ENCODE measurements around the gene NPHS1.
A peak's percentile ranks its signal among the peaks of the same experiment; 100 is the strongest.
"Not testable (repeated sequence)": the region's sequence is repeated elsewhere in the genome, so short reads cannot be mapped to it uniquely, and the experiment has no call there.

The NPHS1 gene

DNA sequence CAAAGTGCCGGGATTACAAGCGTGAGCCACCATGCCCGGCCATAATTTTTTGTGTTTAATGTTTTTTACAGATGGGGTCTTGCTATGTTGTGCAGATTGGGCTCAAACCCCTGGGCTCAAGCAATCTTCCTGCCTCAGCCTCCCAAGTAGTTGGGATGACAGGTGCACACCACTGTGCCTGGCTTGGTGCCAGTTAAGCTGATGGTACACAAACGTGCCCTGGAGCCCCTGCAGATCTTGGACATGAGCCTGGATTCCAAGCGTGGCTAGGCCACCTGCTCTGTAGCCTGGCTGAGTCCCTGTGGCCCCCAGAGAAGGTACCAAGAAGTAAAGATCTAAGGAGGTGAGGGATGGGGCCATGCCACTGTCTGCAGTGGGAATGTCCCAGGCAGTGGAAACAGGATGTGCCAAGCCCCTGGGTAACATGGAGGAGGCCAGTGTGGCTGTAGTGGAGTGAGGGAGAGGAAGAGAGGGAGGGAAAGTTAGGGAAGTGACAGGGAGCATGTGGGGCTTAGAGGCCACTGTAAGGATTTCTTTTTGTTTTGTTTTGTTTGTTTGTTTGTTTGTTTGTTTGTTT lies 46.7 kb downstream of the NPHS1 start:
- no peak overlapping the region for H3K4me3 Mint-ChIP-seq
- no peak for ATAC-seq (replicated peaks)
- peaks cover 0 to 2% of the 10 kb centered on the region in 2 donors for H3K9me3 Mint-ChIP-seq
- peak overlapping the region; percentile 59 for H3K27ac Mint-ChIP-seq
- no peak for DNase-seq
- H3K4me1 Mint-ChIP-seq = peaks cover 14 to 17% of the 10 kb centered on the region in 2 donors
- no peaks in the 10 kb centered on the region for H3K36me3 Mint-ChIP-seq
- H3K27me3 Mint-ChIP-seq = peaks cover 2 to 5% of the 10 kb centered on the region in 2 donors

DNA sequence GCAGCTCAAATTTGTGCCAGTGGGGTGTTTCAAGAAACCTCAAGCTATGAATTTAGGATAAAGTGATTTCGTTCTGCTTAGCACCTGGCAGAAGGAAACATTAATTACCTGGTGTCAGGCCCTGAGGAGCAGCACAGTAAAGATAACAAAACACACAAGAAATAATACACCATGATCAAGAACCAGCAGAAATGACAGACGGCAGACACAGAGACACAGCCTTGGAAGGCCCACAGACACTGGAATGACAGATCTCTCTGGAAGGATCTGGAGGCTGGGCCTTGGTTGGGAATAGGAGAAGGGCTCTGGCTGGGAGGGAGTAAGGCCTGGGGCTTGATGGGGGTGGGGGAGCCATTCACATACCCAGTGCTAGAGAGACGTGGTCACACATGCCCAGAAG lies 50.5 kb downstream of the NPHS1 start:
- no peak for DNase-seq
- no peak for ATAC-seq (replicated peaks)
- Mint-ChIP-seq H3K27ac (peak overlapping the region; percentile 4), H3K4me3 (no peak overlapping the region), H3K27me3 (peaks cover 15 to 21% of the 10 kb centered on the region in 2 donors), H3K4me1 (peaks cover 17 to 24% of the 10 kb centered on the region in 2 donors), H3K9me3 (peaks cover 0 to 2% of the 10 kb centered on the region in 2 donors), H3K36me3 (no peaks in the 10 kb centered on the region)

DNA sequence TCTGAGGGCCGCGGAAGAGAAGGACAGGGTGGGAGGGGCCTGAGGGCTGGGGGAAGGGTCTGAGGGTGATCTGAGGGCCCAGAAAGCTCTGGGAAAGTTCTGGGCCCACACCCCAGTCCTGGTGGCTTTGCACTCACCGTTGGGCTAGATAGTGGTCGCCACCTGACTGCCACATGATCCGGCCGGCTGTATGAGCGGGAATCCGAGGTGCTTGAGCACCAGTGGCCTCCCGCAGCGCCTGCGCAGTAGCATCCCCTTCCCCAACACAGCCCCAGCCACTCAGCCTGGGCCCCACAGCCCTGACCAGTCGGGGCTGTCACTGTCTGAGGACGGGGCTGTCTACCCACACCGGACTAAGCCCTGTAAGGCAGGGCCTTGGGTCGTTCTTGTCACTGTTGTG lies 54.6 kb downstream of the NPHS1 start:
- Mint-ChIP-seq H3K36me3 (no peaks in the 10 kb centered on the region), H3K9me3 (peaks cover 0 to 2% of the 10 kb centered on the region in 2 donors), H3K27me3 (peaks cover 32 to 43% of the 10 kb centered on the region in 2 donors), H3K4me3 (no peak overlapping the region), H3K4me1 (peaks cover 6 to 11% of the 10 kb centered on the region in 2 donors), H3K27ac (no peak overlapping the region)
- DNase-seq (no peak), ATAC-seq (replicated peaks) (peak; percentile 25 to 39)

DNA sequence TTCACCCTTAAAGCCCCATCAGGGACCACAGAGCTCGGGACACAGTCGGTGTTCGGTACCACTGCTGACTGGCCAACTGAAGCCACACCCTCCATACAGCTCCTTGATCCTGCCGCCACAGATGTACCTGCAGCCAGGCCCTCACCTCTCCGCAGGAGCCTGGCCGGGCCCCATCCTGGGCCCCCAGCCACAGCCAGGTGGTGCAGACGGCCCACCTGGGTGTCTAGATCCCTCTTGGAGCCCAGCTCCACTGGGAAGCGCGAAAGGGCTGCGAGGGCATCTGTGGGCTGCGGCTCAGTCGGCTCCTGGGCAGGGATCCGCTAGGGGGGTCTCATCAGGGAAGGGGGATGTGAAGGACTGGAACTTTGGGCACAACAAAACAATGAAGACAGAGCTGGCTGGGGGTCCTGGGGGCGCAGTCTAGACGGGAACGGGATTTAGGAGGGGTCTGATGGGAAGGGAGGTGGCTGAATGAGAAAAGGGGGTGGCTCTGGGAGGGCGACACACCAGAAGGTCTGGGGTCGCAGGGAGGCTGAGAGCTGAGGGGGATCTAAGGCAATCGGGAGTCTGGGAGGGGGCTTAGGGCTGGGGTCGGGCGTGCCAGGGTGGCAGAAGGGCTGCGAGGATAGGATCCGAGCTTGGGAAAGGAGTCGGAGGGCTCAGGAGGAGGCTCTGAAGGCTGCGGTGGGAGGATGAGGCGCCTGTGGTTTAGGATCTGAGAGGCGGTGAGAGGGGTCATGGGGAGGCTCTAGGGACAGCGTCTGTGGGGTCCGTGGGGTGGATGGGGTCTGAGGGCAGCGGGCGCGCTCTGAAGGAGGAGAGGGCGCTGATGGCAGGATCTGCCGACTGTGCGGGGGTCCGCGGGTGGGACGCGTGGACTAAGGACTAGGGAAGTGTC lies 55.4 kb downstream of the NPHS1 start:
- ATAC-seq (replicated peaks) (no peak), DNase-seq (no peak)
- peak overlapping the region in 1 of 2 donors; percentile 52 for H3K4me3 Mint-ChIP-seq
- H3K27ac Mint-ChIP-seq = no peak overlapping the region
- H3K36me3 Mint-ChIP-seq = no peaks in the 10 kb centered on the region
- H3K9me3 Mint-ChIP-seq = peaks cover 0 to 2% of the 10 kb centered on the region in 2 donors
- peaks cover 36 to 50% of the 10 kb centered on the region in 2 donors for H3K27me3 Mint-ChIP-seq
- peaks cover 6 to 11% of the 10 kb centered on the region in 2 donors for H3K4me1 Mint-ChIP-seq

DNA sequence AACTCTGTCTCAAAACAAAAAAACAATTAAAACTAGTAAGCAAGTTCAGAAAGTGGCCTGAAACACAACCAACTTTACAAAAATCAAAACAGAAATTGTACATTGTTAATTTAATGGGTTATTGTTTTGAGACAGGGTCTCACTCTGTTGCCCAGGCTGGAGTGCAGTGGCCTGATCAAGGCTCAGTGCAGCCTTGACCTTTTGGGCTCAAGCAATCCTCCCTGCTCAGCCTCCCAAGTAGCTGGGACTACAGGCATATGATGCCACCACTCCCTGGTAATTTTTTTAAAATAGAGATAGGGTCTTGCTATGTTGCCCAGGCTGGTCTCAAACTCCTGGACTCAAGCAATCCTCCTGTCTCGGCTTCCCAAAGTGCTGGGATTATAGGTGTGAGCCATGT lies 56.7 kb downstream of the NPHS1 start:
- peaks cover 36 to 55% of the 10 kb centered on the region in 2 donors for H3K27me3 Mint-ChIP-seq
- DNase-seq; H3K27ac Mint-ChIP-seq; ATAC-seq (replicated peaks); H3K4me3 Mint-ChIP-seq; H3K36me3 Mint-ChIP-seq; H3K9me3 Mint-ChIP-seq: not testable (repeated sequence)
- H3K4me1 Mint-ChIP-seq = peaks cover 6 to 11% of the 10 kb centered on the region in 2 donors

DNA sequence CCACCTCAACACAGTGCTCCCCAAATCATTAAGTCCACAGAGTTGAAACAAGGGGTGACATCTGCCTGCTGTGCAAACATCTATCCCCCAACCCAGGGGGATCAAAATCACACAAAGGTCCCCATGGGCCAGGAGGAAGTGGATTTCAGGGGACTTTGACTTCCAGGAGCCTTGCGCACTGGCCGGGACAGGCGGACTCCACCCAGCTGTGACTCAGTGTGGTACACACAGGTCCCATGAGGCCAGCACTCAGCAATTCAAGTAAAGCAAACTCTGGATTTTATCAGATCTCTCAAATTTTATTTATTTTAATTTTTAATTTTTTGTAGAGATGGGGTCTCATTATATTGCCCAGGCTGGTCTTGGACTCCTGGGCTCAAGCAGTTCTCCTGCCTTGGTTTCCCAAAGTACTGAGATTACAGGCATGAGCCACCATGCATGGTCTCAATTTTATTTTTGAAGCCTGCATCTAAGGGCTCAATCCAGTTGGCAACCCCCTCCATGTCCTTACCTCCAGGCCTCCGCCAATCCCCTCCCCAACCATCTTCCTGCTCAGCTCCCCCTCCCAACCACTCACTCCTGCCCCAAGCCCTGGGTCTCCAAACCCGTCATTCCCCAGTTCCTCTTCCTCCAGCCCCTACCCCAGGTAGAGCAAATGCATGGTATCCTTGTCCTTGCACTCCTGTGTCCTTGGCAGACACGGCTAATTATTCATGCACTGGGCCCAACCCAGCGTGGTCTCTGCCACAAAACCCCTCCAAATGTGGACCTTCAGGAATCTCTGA lies 58.7 kb downstream of the NPHS1 start:
- H3K27ac Mint-ChIP-seq = peak overlapping the region; percentile 52
- ATAC-seq (replicated peaks) (peak in 1 of 2 donors; percentile 46), DNase-seq (no peak)
- peaks cover 32 to 50% of the 10 kb centered on the region in 2 donors for H3K27me3 Mint-ChIP-seq
- no peaks in the 10 kb centered on the region for H3K36me3 Mint-ChIP-seq
- peaks cover 7 to 11% of the 10 kb centered on the region in 2 donors for H3K4me1 Mint-ChIP-seq
- no peaks in the 10 kb centered on the region for H3K9me3 Mint-ChIP-seq
- H3K4me3 Mint-ChIP-seq = no peak overlapping the region

DNA sequence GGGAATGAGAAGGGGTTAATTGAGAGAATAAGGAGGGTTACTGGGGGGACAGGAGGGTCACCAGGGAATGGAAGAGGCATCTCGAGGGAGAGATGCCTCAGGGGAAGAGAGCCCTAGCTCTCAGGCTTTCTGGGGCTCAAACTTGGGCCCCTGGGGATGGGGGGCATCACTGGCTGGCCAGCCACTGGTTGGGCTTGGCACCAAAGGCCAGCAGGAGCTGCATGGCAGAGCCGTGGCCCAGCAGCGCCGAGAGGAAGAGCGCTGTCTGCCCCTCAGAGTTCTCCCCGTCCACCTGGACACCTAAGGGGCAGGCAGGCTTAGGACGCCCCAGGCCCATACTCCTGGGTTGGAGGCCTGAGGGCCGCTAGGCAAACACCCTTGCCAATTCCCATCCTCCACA lies 59.4 kb downstream of the NPHS1 start:
- H3K27me3 Mint-ChIP-seq = peaks cover 28 to 44% of the 10 kb centered on the region in 2 donors
- no peak overlapping the region for H3K4me3 Mint-ChIP-seq
- DNase-seq = no peak
- H3K36me3 Mint-ChIP-seq = no peaks in the 10 kb centered on the region
- no peaks in the 10 kb centered on the region for H3K9me3 Mint-ChIP-seq
- ATAC-seq (replicated peaks) = no peak
- peaks cover 8 to 11% of the 10 kb centered on the region in 2 donors for H3K4me1 Mint-ChIP-seq
- H3K27ac Mint-ChIP-seq = no peak overlapping the region

DNA sequence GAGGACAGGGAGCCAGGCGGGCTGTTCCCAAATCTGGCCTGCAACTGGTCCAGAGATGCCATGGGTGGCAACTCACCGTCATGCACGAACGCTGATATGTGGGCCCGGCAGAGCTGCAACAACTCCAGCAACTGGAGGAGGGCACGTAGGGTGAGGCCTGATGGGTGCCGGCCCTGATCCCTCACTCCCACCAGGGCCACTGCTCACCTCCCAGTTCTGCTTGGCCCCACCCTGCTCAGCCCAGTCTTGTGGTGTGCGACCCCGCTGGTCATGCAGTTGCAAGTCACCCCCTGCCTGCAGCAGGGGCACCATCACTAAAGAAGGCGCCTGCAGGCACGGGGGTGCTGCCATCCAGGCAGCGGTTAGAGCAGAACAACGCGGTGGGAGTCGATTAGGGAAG lies 60.0 kb downstream of the NPHS1 start:
- DNase-seq (no peak), ATAC-seq (replicated peaks) (no peak)
- Mint-ChIP-seq H3K27ac (peak overlapping the region; percentile 57), H3K27me3 (peaks cover 26 to 39% of the 10 kb centered on the region in 2 donors), H3K9me3 (no peaks in the 10 kb centered on the region), H3K36me3 (no peaks in the 10 kb centered on the region), H3K4me1 (peaks cover 7 to 8% of the 10 kb centered on the region in 2 donors), H3K4me3 (no peak overlapping the region)

DNA sequence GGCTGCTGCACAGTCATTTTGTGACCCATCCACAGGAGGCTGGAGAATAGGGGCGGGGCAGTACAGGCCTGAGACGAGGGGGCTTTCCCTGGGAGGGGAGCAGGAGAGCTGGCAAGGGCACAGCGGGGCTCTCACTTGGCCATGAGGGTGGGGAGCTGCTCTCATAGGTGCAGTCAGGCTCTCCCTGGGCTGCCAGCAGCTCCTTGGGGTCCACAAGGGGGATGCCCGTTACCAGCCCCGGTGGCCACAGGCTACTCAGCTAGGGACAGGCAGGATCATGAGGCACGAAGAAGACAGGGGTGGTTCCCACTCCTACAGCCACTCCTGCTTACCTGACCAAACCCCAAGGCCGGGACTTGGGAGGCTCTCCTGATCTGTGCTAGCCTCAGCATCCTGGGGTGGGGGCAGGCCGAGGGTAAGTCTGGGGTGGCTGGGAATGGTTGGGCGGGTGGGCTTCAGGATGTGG lies 60.5 kb downstream of the NPHS1 start:
- no peaks in the 10 kb centered on the region for H3K9me3 Mint-ChIP-seq
- no peaks in the 10 kb centered on the region for H3K36me3 Mint-ChIP-seq
- H3K27me3 Mint-ChIP-seq = peaks cover 21 to 34% of the 10 kb centered on the region in 2 donors
- no peak overlapping the region for H3K4me3 Mint-ChIP-seq
- no peak overlapping the region for H3K27ac Mint-ChIP-seq
- peaks cover 3 to 4% of the 10 kb centered on the region in 2 donors for H3K4me1 Mint-ChIP-seq
- DNase-seq (no peak), ATAC-seq (replicated peaks) (no peak)

DNA sequence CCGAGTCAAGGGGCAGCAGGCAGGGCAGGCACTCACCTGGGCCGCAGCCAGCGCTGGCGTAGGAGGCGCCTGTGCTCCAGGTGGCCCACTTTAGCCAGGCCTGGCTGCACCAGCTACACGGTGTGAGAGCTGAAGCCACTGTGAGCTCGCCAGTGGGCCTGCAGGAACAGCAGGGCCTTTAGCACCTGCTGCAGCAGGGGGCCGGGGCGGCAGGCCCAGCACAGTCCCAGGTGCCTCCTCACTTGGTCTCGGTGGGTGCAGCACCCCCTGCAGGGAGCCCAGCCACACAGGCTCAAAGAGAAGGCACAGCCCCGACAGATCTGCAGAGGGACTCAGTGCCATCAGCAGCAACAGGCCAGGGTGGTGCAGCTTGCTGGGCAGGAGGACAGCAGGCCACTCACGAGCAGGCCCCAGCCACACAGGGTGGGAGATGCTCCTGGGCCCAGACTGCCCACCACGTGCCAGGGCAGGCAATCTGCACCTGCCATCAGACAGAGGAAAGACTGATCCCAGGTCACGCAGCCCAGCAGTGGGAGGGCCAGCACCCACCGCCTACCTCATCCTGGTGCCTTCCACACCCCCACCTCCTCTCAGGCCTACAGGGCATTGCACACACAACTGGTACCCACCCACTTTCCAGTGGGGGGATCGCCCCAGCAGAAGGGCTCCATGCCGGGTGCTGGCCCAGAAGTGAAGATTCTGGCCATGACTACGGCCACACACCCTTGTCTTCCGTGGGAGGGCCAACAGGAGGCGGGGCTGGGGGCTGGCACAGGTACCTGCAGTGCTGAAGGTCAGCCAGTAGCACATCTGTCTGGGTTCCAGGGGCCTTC lies 61.1 kb downstream of the NPHS1 start:
- DNase-seq = no peak
- ATAC-seq (replicated peaks) = peak in 1 of 2 donors; percentile 44
- H3K4me3 Mint-ChIP-seq = no peak overlapping the region
- H3K36me3 Mint-ChIP-seq = no peaks in the 10 kb centered on the region
- peaks cover 15 to 28% of the 10 kb centered on the region in 2 donors for H3K27me3 Mint-ChIP-seq
- peaks cover 0 to 1% of the 10 kb centered on the region in 2 donors for H3K4me1 Mint-ChIP-seq
- H3K9me3 Mint-ChIP-seq = no peaks in the 10 kb centered on the region
- no peak overlapping the region for H3K27ac Mint-ChIP-seq

DNA sequence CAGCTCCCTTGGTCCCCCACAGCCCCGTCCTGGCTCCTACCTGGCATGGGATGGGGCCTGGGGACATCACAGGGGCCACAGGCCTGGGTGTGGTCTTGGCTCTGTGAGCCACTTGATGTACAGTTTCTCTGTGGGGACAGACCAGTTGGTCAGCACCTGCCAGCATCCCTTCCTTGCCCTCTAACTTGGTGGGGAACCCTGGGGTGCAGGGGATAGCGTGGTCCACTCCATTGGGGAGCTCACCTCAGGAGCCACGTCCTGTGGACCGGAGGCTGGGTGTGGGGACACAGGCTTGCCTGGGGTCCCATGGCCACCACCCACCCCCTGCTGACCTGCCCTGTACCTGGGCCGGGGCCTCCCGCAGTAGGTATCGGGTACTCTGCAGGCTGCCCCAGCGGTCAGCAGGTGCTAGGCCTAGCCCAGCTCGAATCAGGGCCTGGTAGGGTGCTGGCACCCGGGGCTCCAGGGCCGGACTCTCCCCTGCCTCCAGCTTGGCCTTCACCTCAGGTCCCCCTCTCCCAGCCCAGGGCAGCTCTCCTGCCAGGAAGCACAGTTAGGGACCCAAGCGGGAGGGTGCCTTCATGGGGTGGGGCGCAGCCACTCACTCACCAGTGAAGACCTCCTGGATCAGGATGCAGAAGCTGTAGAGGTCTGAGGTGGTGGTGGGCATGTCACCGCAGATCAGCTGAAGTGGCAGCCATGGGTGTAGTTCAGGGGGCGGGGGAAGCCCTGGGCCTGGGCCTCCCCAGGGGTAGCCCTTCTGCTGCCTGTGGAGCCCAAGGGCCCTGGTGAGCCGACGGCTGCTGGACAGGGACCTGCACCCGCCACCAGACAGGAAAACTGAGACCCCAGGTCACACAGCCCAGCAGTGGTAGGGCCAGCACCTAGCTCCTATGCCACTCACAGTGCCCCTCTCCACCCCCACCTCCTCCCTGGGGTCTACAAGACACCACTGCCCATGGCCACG lies 62.0 kb downstream of the NPHS1 start:
- Mint-ChIP-seq H3K9me3 (no peaks in the 10 kb centered on the region), H3K4me3 (no peak overlapping the region), H3K4me1 (peaks cover 0 to 1% of the 10 kb centered on the region in 2 donors), H3K27me3 (peaks cover 11 to 22% of the 10 kb centered on the region in 2 donors), H3K27ac (no peak overlapping the region), H3K36me3 (no peaks in the 10 kb centered on the region)
- ATAC-seq (replicated peaks) (no peak), DNase-seq (no peak)

DNA sequence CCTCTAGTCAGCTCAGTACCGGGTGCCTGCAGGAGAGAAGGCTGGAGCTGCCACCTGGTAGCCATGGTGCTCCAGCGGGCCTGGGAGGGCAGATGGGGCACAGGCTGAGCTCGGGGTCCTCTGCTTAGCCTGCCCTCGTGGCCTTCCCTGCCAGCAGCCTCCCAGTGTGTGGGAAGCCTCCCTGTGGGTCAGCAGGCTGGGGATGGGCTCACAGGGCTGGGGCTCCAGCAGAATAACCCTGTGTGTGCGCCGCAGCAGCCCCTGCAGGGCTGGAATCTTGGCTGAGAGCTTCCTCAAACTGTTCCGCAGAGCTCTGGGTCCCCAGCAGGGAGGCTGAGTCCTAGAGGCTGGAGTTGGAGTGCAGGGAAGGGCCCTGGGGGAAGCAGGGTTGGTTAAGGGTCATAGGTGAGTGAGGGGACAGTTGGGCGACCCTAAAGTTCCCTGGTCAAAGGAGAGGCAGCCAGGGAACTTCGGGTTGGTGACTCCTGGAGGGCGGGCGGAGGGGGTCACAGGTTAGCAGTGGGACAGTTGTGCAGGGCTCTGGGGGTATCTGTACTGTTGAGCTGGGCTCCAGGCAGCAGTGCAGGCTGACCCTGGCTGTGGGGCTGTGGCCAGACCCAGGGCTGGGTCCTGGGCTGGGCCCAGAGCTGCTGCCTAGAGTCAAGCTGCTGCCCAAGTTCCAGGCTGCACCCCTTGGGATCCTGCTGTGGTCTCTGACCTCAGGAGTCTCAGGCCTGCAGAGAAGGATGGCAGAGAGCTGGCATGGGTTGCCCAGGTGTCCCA lies 62.9 kb downstream of the NPHS1 start:
- DNase-seq = no peak
- Mint-ChIP-seq H3K27me3 (peaks cover 11 to 22% of the 10 kb centered on the region in 2 donors), H3K4me3 (no peak overlapping the region), H3K27ac (no peak overlapping the region), H3K9me3 (no peaks in the 10 kb centered on the region), H3K36me3 (no peaks in the 10 kb centered on the region), H3K4me1 (peaks cover 0 to 1% of the 10 kb centered on the region in 2 donors)
- ATAC-seq (replicated peaks) = no peak

Data from stimulated activated naive B cell treated with anti-CD40 and anti-IgM and Interleukin-4, amounts not matched to agents 10 μg/mL and 1 μg/mL and 100 μg/mL, for 72 hours (primary cell).